GM19025 (cell line): ENCODE measurements around the gene PRSS38.
"Not testable (repeated sequence)": the region's sequence is repeated elsewhere in the genome, so short reads cannot be mapped to it uniquely, and the experiment has no call there.

Source experiments
- ATAC-seq: cut with Tn5 transposase; IDR thresholded peaks from one replicate; pipeline ENCODE4 v1.9.1; 2021; ENCODE audit warnings: mild to moderate bottlenecking, low read depth, moderate library complexity; ENCODE audit not compliant: unreplicated experiment

The PRSS38 gene

GRCh38 chr1:227838181-227838580, 22.7 kb downstream of the PRSS38 start:
- no peak for ATAC-seq

DNA sequence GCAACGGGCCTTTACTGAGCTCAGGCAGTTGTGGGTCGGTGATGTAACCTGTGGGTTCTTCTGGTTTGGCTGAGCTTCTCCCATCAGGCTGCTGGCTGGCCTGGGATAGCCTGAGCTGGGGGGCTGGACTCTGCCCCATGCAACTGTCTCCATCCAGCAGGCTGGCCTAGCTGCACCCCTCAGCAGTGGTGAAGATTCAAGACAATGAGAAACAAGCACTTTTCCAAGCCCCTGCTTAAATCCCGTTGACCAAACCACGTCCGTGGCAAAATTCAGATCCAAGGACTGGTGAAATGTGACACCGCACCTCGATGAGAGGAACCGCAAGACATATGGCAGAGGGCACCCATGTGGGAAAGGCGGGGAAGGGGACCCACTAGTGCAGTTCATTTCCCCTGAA, 25.6 kb downstream of the PRSS38 start:
- ATAC-seq: no peak

- ATAC-seq: no peak
These were observed 29.1 kb downstream of the PRSS38 start for GRCh38 chr1:227844320-227845146.

GRCh38 chr1:227845147-227845458, 29.6 kb downstream of the PRSS38 start:
- no peak for ATAC-seq

GRCh38 chr1:227845519-227845918, 30.0 kb downstream of the PRSS38 start:
- ATAC-seq: no peak

- ATAC-seq: no peak
These were observed 30.9 kb downstream of the PRSS38 start for GRCh38 chr1:227846265-227846858.

DNA sequence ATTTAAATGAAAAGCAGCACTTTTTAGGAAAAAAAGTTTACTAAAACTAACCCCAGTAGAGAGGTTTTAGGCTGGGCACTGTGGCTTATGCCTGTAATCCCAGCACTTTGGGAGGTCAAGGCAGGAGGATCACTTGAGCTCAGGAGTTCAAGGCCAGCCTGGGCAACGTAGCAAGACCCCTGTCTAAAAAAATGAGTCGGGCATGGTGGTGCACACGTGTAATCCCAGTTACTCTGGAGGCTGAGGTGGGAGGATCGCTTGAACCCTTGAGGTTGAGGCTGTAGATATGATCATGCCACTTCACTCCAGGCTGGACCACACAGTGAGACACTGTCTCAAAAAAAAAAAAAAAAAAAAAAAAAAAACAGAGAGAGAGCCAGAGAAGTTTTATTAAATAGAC, 31.6 kb downstream of the PRSS38 start:
- ATAC-seq: not testable (repeated sequence)

GRCh38 chr1:227848430-227848932, 33.0 kb downstream of the PRSS38 start:
- no peak for ATAC-seq

DNA sequence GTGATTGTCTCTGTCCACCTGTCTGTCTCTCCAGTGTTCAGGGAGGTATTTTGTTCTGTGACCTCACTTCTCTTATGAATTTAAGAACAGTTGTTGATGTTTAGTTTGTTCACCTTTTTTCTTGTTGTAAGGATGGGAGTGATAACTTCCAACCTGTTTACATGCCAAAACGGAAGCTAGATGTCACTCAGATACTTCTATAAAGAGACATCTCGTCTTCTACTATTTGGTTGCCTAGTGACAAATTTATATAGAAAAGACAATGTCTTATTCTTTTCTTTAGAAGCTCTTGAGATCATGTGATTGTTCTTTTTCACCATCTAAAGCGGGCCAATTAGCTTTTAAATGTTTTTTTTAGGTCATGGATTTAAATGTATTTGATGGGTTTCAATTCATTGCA, 33.8 kb downstream of the PRSS38 start:
- no peak for ATAC-seq

DNA sequence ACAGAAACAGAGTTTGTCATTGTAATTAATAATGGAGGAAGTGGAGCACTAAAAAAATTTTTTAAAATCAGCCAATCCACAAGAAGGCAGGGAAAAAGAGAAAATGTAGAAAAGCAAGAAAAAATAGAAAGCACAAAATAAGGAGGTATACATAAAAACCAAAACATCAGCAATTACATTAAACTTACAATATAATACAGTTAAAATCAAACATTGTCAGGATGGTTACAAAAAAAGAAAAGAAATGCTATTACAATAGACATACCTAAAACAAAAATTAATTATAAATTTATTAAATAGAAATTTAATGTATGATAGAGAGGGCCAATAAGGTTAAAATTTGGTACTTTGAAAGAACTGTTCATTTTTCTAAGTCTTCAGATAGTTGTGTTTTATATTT, 38.7 kb downstream of the PRSS38 start:
- no peak for ATAC-seq

DNA sequence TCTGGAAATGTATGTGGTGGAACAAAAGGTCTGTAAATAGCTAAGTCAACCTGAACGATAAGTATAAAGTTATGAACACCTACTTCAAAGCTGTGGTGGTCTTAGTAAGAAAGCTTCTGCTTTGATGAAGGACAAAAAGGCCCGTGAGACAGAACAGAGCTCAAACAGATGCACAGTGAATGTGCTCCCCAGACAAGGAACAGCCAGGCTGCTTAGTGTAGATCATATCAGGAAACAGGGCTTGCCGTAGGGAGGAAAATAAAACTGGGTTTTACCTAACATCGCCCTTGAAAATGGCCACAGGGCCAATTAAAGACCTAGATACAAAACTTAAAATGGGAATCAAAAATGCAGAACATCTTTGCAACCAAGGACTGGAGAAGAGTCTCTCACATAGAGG, 40.2 kb downstream of the PRSS38 start:
- no peak for ATAC-seq

GRCh38 chr1:227856147-227856858, 40.8 kb downstream of the PRSS38 start:
- ATAC-seq: no peak

GRCh38 chr1:227864882-227865281, 49.4 kb downstream of the PRSS38 start:
- ATAC-seq: no peak

DNA sequence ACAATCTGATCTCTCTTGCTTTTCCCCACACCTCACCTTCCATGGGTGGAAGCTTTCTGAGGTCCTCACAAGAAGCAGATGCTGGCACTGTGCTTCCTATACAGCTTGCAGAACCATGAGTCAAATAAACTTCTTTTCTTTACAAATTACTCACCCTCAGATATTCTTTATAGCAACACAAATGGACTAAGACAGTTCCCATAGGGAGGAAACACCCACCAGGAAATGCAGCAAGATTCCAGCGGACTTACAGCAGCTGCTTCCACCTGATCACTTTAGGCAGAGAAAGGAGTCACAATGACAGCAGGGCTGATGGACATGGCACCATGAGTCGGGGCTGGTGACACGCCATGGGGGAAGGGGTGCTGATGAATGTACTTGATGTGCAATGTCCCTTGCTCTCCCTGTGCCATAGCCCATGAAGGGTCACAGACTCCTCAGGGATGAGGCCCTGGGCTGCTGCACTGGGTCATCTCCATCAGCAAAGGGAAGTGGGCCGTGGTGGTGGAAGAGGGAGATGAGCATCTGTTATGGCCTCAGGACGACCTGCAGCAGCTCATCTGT, 53.9 kb downstream of the PRSS38 start:
- no peak for ATAC-seq

- ATAC-seq: no peak
These were observed 54.4 kb downstream of the PRSS38 start for GRCh38 chr1:227869851-227870305.

- no peak for ATAC-seq
These were observed 54.9 kb downstream of the PRSS38 start for GRCh38 chr1:227870366-227870765.

GRCh38 chr1:227871892-227872291, 56.4 kb downstream of the PRSS38 start:
- not testable (repeated sequence) for ATAC-seq

- not testable (repeated sequence) for ATAC-seq
These were observed 62.3 kb downstream of the PRSS38 start for GRCh38 chr1:227877810-227878209.

- ATAC-seq: no peak
These were observed 65.0 kb downstream of the PRSS38 start for GRCh38 chr1:227880342-227880924.

GRCh38 chr1:227883073-227883520, 67.6 kb downstream of the PRSS38 start:
- ATAC-seq: no peak
